Non-pigmented ciliary epithelial cell (primary cell): ENCODE results near the gene SCN1B.
A peak's percentile ranks its signal among the peaks of the same experiment; 100 is the strongest.

Experiments
- DNase-seq: peaks from one replicate; pipeline ENCODE4 v3.0.0-alpha.2; 2010; ENCODE audit warnings: low read depth

The SCN1B gene

DNA sequence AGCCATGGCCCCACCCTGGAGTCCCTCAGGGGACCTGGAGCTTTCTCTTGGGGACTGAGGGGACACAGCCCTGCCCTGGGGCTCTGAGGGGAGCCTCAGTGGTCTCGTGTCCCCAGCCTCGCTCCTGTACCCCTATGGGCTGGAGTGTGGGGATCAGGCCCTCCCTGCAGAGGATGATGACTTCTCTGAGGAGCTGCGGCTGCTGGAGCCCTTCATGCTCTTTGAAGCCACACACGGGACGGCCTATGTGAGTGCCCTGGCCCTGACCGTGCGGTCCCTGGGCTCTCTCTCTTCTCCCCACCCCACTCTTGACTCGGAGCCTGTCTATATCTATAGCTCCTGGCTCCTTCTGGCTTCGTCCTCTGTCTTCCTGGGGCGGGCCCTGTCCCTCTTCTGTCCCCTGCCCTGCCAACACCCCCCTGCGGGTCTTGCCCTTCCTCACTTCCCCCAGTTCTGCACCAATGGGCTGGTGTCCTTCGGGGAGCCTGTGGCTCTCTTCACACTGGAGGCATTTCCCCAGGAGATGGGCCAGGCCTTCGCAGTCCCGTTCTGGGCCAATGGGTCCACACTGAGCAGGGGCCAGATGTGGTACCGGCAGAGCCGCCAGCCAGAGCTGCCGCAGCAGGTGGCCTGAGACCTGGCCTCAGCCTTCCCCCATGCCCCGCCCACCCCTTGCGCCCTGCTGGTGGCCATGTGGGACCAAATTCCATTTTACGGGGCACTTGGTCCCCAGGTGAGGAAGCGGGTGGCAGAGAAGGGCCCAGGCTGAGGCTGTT lies 44.3 kb downstream of the SCN1B start:
- DNase-seq: no peak

DNA sequence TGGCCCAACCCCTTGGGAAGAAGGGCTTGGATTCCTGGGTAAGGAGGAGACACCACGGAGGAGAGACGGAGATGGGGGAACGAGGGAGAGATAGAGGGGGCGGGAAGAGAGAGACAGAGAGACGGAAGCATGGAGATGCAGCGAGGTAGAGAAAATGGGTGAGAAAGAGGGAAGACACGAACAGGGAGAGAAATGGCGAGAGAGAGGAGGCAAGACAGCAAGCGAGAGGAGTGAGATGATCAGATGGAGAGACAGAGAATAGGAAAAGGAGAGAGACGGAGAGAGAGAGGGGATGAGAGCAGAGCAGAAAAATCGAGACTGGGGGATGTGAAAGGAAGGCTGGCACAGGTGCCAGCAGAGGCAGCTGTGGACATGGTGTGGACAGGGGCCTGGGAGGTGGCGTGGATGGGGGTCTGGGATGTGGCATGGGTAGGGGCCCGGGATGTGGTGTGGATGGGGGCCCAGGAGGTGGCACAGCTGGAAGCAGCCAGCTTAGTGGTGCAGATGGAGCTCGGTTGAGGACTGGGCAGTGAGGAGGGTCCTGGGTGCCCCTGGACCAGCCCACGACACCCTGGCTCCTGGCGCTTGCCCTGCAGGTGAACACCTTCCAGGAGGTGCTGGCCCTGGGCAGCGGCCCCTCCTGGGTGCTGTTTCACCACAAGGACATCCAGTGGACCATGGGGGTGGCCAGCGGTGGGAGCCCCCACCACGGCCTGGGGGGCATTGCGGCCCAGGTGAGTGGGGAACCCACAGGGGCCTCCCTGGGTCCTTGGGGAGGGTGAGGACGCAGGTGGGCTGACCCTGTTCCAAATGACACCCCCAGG lies 45.1 kb downstream of the SCN1B start:
- no peak for DNase-seq

DNA sequence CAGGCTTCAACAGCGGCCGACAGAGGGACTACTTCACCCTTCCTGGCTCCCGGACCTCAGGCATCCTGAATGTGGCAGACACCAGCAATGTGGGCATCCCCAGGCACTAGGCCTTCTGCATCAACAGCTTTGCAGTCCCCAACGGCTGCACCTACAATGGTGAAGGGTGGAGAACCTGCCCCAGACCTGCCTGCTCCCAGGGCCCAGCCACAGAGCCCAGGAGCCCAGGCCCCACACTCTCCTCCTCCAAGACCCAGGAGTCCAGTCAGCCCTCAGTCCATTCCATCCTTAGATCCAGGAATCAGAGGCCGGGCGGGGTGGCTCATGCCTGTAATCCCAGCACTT lies 45.7 kb downstream of the SCN1B start:
- DNase-seq: no peak

DNA sequence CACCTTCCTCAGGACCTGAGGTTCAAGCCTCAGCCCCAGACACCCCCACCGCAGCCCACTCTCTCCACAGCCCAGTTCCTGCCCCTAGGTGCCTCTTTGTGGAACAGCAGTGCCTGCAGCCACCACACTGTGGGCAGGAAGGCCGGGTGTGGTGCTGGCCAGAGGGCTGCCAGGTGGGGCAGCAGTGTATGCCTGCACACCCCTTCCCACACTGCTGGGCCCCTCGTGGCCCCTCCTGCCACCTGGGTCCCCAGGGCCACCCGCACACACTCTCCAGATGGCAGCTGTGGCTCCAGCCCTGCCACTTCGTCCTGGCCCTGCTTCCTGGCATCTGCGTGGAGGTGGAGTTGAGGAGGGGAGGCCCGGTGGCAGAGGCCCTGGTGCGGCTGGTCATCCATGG lies 46.4 kb downstream of the SCN1B start:
- no peak for DNase-seq

DNA sequence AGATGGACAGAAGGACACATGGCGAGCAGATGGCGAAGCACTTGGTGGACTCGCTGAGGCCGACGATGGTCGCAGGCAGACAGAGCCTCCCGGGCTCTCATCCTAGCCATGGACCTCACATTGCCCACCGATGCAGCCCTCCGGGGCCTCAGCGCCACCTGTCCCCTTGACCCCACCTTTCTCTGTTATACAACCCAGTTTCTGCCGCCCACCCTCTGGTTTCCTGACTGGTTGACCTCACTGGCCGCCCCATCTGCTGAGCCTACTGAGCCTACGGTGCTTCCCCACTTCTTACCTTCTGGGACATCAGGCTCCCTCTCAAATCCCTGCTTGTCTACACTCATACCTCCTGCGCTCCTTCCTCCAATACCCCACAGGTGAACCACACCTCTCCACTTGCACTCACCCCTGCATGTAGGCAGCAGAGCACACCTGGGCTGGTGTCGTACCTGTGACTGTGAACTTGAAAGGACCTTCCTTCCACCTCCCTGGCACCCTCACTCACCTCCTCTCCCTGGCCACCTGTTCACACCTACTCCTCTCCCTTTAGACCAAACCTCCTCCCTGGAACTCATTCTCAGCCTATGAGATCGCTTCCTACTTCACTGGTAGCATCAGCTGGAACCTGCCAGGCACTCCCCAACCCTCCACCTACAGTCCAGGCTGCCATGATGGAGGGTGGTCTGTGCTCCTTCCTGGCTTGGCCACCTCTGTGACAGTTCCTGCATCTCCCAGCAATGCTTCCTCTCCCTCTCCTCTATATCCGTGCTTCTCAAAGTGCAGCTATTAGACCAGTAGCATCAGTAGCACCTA lies 47.3 kb downstream of the SCN1B start:
- no peak for DNase-seq

DNA sequence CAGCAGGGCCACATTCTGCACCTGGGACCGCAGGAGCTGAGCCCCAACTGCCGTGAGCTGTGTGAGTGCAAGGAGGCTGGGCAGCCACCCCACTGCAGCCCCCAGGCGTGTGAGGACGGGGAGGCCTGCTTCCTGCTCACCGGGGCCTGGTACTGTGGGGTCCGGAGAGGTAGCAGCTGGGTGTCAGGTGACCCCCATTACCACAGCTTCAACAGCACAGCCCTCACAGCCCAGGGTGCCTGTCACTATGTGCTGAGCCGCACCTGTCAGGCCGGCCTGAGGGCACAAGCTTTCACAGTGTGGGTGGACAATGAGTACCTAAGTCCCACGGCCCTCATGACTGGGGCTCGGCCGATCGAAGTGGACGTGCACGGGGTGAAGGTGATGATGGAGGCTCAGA lies 49.6 kb downstream of the SCN1B start:
- no peak for DNase-seq

DNA sequence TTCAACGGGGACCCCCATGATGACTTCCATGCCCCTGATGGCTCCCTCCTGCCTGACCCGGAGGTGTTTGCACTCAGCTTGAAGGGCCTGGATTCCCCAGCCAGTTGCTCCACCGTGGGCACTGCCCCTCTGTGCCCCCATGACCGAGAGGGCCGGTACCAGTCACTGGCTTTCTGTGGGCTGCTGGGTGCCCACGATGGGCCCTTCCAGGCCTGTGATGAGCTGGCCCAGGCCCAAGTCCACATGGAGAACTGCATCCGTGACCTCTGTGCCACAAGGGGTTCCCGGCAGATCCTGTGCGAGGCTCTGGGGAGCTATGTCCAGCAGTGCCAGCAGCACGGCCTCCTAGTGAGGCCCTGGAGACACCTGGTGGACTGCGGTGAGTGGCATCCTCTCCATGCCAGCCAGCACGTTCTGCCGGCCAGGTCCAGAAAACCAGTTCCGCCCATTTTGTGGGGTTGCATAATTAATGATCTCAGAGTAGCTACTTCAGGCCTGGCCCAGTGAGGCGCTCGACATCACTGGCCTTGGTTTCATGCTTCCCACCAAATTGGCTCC lies 50.4 kb downstream of the SCN1B start:
- DNase-seq: no peak

DNA sequence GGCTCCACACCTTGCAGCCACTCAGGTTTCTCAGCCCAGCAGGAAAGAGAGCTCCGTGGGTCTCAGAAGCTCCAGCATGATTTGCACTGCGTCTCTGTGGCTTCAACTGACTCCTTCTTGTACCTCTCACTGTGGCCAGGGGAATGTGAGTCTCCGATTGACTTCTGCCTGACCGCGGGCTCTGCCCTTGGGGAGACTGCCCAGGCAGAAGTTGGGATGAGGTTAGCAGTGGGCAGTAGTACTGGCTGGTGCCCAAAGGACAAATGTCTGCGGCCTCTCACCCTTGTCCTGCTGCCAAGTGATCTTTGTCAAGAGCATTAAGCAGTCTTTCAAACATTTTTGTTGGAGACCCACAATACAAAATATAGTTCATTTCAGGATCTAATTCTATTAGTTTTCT lies 50.9 kb downstream of the SCN1B start:
- no peak for DNase-seq

DNA sequence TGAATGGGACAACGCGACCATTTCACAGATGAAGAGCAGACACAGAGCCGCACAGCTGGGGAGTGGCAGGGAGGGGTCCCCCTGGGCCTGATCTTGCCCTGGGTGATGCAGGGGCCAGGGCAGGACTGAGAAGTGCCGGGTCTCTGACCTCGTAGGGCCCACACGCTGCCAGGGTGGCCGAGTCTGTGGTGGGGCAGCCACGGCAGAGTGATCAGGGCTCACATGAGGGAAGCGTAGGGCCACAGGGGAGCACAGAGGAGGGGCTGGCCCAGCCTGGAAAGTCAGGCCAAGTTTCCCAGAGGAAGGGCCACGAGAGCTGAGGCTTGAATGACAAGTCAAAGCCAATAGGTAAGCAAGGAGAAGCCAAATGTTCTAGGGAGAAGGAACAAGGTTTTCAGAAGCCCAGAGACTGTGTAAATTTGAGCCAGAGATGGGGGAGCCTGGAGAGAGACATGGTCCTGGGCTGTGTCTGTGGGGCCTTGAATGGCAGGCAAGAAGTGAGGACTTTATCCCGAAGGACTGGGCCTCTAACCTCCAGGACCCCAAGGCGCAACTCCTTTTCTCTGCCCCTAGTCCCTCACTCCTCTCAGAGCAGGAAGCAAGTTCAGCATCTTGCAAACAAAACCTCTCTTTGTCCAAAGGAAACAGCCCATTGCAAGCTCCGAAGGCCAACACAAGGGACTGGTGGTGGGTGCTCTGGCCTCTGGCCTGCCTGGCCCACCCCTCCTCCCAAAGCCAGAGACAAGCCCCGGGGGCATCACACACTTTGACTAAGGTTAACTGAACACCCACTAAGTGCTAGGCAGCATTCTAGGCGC lies 53.6 kb downstream of the SCN1B start:
- DNase-seq: no peak

DNA sequence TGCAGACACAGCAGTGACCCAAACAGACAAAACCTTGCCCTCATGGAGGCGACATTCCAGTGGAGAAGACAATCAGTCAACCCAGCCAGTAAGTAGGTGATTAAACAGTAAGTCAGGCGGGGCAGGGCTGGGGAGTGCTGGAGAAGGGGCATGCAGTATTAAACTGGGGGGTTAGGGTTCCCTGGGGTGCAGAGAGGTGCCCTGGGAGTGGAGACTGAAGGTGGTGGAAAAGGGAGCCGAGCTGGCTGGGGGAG lies 54.2 kb downstream of the SCN1B start:
- DNase-seq: no peak

DNA sequence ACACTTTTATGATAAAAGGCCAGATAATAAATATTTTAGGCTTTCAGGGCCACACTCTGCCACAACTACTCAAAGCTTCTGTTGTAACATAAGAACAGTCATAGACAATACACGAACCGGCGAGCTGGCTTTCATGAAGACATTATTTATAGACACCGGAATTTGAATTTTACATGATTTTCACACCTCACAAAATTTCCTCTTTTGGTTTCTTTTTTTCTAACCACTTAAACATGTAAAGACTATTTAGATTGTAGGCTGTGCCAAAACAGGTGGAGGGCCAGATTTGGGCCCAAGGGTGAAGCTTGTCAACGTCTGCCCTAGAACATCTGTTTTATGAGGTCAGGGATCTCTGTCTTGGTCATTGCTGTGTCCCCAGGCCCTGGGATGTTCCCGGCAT lies 55.7 kb downstream of the SCN1B start:
- no peak for DNase-seq

DNA sequence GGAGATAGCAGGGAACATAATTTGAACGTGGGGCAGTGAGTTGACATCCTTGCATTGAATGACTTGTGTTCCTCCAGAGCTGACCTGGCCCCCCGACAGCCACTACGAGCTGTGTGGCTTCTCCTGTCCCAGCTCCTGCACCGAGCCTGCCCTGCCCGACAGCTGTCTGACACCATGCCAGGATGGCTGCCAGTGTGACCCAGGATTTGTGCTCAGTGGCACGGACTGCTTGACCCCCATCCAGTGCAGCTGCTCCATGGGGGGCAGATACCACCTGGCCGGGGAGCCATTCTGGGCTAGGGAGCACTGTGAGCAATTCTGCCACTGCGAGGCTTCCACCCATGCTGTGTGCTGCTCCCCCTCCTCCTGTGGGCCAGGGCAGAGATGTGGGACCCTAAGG lies 56.2 kb downstream of the SCN1B start:
- DNase-seq: no peak

DNA sequence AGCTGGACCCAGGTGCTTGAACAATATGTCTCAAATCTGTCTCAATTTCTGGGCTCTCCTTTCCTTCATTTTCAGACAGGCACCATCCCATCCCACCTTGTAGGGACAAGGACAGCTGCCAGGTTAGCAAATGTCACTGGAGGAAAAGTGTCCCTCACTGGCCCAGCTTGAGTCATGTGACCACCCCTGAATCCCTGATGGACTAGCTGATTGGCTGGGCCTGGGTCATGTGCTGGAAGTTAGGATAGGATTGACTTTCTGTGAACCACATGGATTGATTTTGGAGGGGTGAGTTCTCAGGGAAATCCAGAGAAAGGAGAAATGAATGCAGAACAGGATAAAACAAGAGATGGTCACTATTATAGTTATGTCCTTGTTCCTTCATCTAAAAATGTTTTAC lies 57.1 kb downstream of the SCN1B start:
- no peak for DNase-seq

DNA sequence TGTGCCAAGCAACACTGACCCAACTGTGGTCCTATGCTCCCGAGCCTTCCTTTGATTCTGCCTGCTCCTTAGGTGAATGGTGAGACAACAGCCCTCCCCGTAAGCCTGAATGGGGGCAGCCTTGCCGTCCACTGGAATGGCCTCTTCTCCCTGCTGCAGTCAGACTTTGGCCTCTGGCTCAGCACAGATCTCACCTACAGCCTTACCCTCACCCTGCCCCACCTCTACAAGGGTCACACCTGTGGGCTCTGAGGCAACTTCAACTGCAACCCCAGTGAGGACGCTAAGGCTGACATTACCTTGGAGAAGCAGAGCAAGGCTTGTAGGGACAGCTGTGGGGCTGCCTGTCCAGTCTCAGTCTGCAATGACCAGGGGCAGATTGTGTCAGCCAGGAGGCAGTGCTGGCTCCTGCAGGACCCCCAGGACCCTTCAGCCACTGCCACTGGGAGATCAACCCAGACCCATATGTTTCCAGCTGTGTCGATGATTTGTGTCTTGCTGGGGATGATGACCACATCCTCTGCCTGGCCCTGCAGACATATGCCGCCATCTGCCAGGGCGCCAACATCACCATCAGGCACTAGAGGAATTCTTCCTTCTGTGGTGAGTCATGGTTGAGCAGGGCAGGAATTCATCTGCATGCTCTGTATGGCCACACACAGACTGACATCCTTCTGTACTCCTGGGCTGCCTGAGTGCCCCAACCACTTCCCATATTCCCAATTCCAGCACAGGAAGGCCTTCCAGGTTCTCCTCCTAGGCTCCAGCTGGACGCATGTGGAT lies 58.1 kb downstream of the SCN1B start:
- DNase-seq: peak; percentile 48

DNA sequence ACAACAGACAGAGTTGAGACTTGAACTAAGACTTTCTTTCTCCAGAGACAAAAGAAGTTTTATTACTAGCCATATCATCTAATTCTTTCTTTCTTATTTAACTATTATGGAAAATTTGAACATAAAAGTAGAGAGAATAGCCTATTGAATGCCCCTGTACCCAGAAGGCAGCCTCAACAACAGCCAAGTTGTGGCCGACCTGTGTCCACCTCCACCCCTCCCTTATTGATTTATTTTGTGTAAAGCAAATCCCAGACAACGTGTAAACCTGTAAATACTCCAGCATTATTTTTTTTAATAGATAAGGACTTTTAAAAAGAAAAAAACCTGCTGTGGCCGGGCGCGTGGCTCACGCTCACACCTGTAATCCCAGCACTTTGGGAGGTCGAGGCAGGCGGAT lies 59.3 kb downstream of the SCN1B start:
- DNase-seq: no peak
